WTC11 (cell line): ENCODE data around the gene CAMK2D. TPM values are rescaled to one million over a fixed set of nuclear protein-coding genes. Genes with fewer than 3 reads are reported as not detected.

Source experiments
- ATAC-seq: fragments of 200-7000 bp; cut with Tn5 transposase; 2 replicates; pipeline ENCODE4 v1.10.0; 2021; ENCODE audit warnings: mild to moderate bottlenecking, moderate library complexity
- CTCF ChIA-PET: fragments of 300-600 bp; sonication (Branson Sonifier 250); formaldehyde crosslinking; loops from one replicate; lab custom pipeline; 2021; ENCODE audit warnings: antibody characterized with exemption; lab: Charles Lee
- POLR2A ChIA-PET: fragments of 350-600 bp; sonication (Branson Sonifier 250); formaldehyde crosslinking; loops from one replicate; lab custom pipeline; 2021; ENCODE audit warnings: antibody characterized with exemption; lab: Charles Lee
- DNase-seq: peaks from one replicate; pipeline ENCODE4 v3.0.0; 2021; ENCODE audit warnings: low spot score
- H3K27ac Mint-ChIP-seq: 2 replicates; pipeline ENCODE4 v1.8.0; 2021; ENCODE audit warnings: mixed read lengths
- H3K27me3 Mint-ChIP-seq: 2 replicates; pipeline ENCODE4 v1.8.0; 2021; ENCODE audit warnings: low read depth, mild to moderate bottlenecking, moderate library complexity, mixed read lengths
- H3K36me3 Mint-ChIP-seq: 2 replicates; pipeline ENCODE4 v1.8.0; 2021; ENCODE audit warnings: mixed read lengths
- H3K4me1 Mint-ChIP-seq: 2 replicates; pipeline ENCODE4 v1.8.0; 2022; ENCODE audit warnings: mixed read lengths
- H3K4me3 Mint-ChIP-seq: 2 replicates; pipeline ENCODE4 v1.8.0; 2021; ENCODE audit warnings: mild to moderate bottlenecking, moderate library complexity, mixed read lengths
- H3K9me3 Mint-ChIP-seq: 2 replicates; pipeline ENCODE4 v1.8.0; 2021; ENCODE audit warnings: mixed read lengths
- CREM ChIP-seq: sonication (generic); formaldehyde crosslinking; IDR thresholded peaks from 2 replicates; pipeline ENCODE4 v1.8.1; 2022; ENCODE audit warnings: mild to moderate bottlenecking, missing genetic modification reagents, moderate library complexity
- FOXK1 ChIP-seq: sonication (generic); formaldehyde crosslinking; IDR thresholded peaks from 2 replicates; pipeline ENCODE4 v1.8.0; 2022; ENCODE audit warnings: mild to moderate bottlenecking, moderate library complexity, missing genetic modification reagents
- GABPB1 ChIP-seq: sonication (generic); formaldehyde crosslinking; IDR thresholded peaks from 2 replicates; pipeline ENCODE4 v1.8.1; 2023; ENCODE audit warnings: mild to moderate bottlenecking, missing genetic modification reagents
- GTF2I ChIP-seq: fragments of 250-450 bp; sonication (Bioruptor Pico); conservative IDR thresholded peaks from 2 replicates; pipeline ENCODE4 v1.4.0; 2021; ENCODE audit warnings: mild to moderate bottlenecking
- NFYB ChIP-seq: sonication (generic); formaldehyde crosslinking; conservative IDR thresholded peaks from 2 replicates; pipeline ENCODE4 v1.8.0; 2022; ENCODE audit warnings: low read depth, missing genetic modification reagents
- NR2C2 ChIP-seq: sonication (generic); formaldehyde crosslinking; IDR thresholded peaks from 2 replicates; pipeline ENCODE4 v1.8.0; 2022; ENCODE audit warnings: mild to moderate bottlenecking, missing genetic modification reagents
- RELA ChIP-seq: sonication (generic); formaldehyde crosslinking; IDR thresholded peaks from 2 replicates; pipeline ENCODE4 v1.8.1; 2022; ENCODE audit warnings: missing genetic modification reagents, mild to moderate bottlenecking, borderline replicate concordance
- ZNF263 ChIP-seq: sonication (generic); formaldehyde crosslinking; IDR thresholded peaks from 2 replicates; pipeline ENCODE4 v1.8.1; 2022; ENCODE audit warnings: low read depth, mild to moderate bottlenecking, moderate library complexity, missing genetic modification reagents
- ZNF423 ChIP-seq: fragments of 250-450 bp; sonication (Bioruptor Pico); IDR thresholded peaks from 2 replicates; pipeline ENCODE4 v2.1.2; 2022; ENCODE audit warnings: mild to moderate bottlenecking, moderate library complexity
- ZNF425 ChIP-seq: fragments of 250-450 bp; sonication (Bioruptor Pico); conservative IDR thresholded peaks from 2 replicates; pipeline ENCODE4 v1.9.0; 2021; ENCODE audit warnings: mild to moderate bottlenecking
- ZNF512 ChIP-seq: sonication (generic); formaldehyde crosslinking; IDR thresholded peaks from 2 replicates; pipeline ENCODE4 v1.8.1; 2022; ENCODE audit warnings: missing genetic modification reagents, borderline replicate concordance
- total RNA-seq: library from RNA; stranded (reverse); gene quantifications from 3 replicates; pipeline ENCODE4 v1.2.3, GENCODE V29; 2021
- TF ChIP-seq, protein P1 (sequence below): sonication (generic); formaldehyde crosslinking; IDR thresholded peaks from 2 replicates; pipeline ENCODE4 v1.8.1; 2023; ENCODE audit warnings: mild to moderate bottlenecking, missing genetic modification reagents, borderline replicate concordance
- TF ChIP-seq, protein P2 (sequence below): sonication (generic); formaldehyde crosslinking; IDR thresholded peaks from 2 replicates; pipeline ENCODE4 v1.8.1; 2022; ENCODE audit warnings: low read depth, mild to moderate bottlenecking, moderate library complexity, missing genetic modification reagents, borderline replicate concordance
- TF ChIP-seq, protein P3 (sequence below): sonication (generic); formaldehyde crosslinking; IDR thresholded peaks from 2 replicates; pipeline ENCODE4 v1.8.0; 2022; ENCODE audit warnings: mild to moderate bottlenecking, missing genetic modification reagents

Gene CAMK2D
- total RNA-seq, 1 experiment from 2014 or later: 16.5 TPM

GRCh38 chr4:113700602-113701150, 60.9 kb downstream of the CAMK2D start:
- CTCF ChIA-PET: no interaction called here
- POLR2A ChIA-PET: no interaction called here

GRCh38 chr4:113699772-113700171, 61.8 kb downstream of the CAMK2D start:
- Mint-ChIP-seq H3K27ac (no peak overlapping the region), H3K36me3 (no peaks in the 10 kb centered on the region), H3K27me3 (no peaks in the 10 kb centered on the region), H3K4me1 (peaks cover 9% of the 10 kb centered on the region), H3K9me3 (peaks cover 5% of the 10 kb centered on the region; the same call in 1 of the 2 replicates), H3K4me3 (no peak overlapping the region)
- no peak for TF ChIP-seq ZNF425 (CRISPR knock-in tag)
- TF ChIP-seq ZNF423 (CRISPR knock-in tag): no peak
- no peak for TF ChIP-seq NR2C2 (CRISPR knock-in tag)
- TF ChIP-seq GTF2I (CRISPR knock-in tag): no peak
- no peak for TF ChIP-seq NFYB
- ATAC-seq: no peak
- ChIA-PET CTCF (no interaction called here), POLR2A (no interaction called here)
- DNase-seq: no peak

More at GRCh38 chr4:113700602-113701150, 60.9 kb downstream of the CAMK2D start:
- TF ChIP-seq ZNF263 (no peak), RELA (CRISPR knock-in tag) (no peak), CREM (CRISPR knock-in tag) (no peak), GABPB1 (CRISPR knock-in tag) (no peak), FOXK1 (CRISPR knock-in tag) (no peak)
- TF ChIP-seq, protein P1, sequence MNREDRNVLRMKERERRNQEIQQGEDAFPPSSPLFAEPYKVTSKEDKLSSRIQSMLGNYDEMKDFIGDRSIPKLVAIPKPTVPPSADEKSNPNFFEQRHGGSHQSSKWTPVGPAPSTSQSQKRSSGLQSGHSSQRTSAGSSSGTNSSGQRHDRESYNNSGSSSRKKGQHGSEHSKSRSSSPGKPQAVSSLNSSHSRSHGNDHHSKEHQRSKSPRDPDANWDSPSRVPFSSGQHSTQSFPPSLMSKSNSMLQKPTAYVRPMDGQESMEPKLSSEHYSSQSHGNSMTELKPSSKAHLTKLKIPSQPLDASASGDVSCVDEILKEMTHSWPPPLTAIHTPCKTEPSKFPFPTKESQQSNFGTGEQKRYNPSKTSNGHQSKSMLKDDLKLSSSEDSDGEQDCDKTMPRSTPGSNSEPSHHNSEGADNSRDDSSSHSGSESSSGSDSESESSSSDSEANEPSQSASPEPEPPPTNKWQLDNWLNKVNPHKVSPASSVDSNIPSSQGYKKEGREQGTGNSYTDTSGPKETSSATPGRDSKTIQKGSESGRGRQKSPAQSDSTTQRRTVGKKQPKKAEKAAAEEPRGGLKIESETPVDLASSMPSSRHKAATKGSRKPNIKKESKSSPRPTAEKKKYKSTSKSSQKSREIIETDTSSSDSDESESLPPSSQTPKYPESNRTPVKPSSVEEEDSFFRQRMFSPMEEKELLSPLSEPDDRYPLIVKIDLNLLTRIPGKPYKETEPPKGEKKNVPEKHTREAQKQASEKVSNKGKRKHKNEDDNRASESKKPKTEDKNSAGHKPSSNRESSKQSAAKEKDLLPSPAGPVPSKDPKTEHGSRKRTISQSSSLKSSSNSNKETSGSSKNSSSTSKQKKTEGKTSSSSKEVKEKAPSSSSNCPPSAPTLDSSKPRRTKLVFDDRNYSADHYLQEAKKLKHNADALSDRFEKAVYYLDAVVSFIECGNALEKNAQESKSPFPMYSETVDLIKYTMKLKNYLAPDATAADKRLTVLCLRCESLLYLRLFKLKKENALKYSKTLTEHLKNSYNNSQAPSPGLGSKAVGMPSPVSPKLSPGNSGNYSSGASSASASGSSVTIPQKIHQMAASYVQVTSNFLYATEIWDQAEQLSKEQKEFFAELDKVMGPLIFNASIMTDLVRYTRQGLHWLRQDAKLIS (CRISPR knock-in tag): no peak
- TF ChIP-seq, protein P2, sequence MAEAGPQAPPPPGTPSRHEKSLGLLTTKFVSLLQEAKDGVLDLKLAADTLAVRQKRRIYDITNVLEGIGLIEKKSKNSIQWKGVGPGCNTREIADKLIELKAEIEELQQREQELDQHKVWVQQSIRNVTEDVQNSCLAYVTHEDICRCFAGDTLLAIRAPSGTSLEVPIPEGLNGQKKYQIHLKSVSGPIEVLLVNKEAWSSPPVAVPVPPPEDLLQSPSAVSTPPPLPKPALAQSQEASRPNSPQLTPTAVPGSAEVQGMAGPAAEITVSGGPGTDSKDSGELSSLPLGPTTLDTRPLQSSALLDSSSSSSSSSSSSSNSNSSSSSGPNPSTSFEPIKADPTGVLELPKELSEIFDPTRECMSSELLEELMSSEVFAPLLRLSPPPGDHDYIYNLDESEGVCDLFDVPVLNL (CRISPR knock-in tag): no peak
- TF ChIP-seq, protein P3, sequence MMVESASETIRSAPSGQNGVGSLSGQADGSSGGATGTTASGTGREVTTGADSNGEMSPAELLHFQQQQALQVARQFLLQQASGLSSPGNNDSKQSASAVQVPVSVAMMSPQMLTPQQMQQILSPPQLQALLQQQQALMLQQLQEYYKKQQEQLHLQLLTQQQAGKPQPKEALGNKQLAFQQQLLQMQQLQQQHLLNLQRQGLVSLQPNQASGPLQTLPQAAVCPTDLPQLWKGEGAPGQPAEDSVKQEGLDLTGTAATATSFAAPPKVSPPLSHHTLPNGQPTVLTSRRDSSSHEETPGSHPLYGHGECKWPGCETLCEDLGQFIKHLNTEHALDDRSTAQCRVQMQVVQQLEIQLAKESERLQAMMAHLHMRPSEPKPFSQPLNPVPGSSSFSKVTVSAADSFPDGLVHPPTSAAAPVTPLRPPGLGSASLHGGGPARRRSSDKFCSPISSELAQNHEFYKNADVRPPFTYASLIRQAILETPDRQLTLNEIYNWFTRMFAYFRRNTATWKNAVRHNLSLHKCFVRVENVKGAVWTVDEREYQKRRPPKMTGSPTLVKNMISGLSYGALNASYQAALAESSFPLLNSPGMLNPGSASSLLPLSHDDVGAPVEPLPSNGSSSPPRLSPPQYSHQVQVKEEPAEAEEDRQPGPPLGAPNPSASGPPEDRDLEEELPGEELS (CRISPR knock-in tag): no peak
- Mint-ChIP-seq H3K27me3 (no peaks in the 10 kb centered on the region), H3K4me3 (no peak overlapping the region), H3K27ac (no peak overlapping the region), H3K9me3 (peaks cover 5% of the 10 kb centered on the region; the same call in 1 of the 2 replicates), H3K36me3 (no peaks in the 10 kb centered on the region), H3K4me1 (peaks cover 11% of the 10 kb centered on the region)
- ATAC-seq (peak; percentile 36; the same call in 1 of the 2 replicates), DNase-seq (no peak)

DNA sequence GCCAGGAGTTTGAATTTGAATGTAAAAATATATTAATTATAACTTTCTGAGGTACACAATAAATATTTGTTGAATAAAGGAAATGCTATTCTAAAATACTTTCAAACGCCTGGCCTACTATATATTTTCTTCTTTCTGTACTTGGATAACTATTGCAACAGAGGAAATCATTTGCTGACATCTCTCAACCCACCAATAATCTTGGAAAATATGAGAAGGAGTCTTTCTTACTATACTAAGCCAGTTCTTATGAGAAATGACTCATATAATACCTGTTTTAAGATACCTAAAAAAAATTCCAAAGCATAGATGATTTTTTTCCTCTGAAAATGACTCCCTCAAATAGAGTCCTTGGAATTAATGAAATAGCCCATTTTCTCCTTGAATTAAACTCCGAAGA, 64.1 kb downstream of the CAMK2D start:
- ATAC-seq: no peak
- CTCF ChIA-PET: no interaction called here
- TF ChIP-seq, protein P1 (CRISPR knock-in tag): no peak
- no peak for TF ChIP-seq ZNF512 (CRISPR knock-in tag)

More for the DNA sequence above, 64.1 kb downstream of the CAMK2D start:
- POLR2A ChIA-PET: no interaction called here
- DNase-seq: no peak
- Mint-ChIP-seq H3K27me3 (no peaks in the 10 kb centered on the region), H3K4me3 (no peak overlapping the region), H3K4me1 (peaks cover 3% of the 10 kb centered on the region), H3K36me3 (no peaks in the 10 kb centered on the region), H3K9me3 (peaks cover 5% of the 10 kb centered on the region; the same call in 1 of the 2 replicates), H3K27ac (no peak overlapping the region)
